Ishikawa (cell line): Measurements from ENCODE around the gene MIR17HG.

ENCODE experiments used
- CEBPB ChIP-seq: IDR thresholded peaks from 2 replicates; pipeline ENCODE4 v1.6.1; 2012
- EP300 ChIP-seq: IDR thresholded peaks from 2 replicates; pipeline ENCODE4 v1.6.1; 2012; ENCODE audit warnings: borderline replicate concordance
- MAX ChIP-seq: IDR thresholded peaks from 2 replicates; pipeline ENCODE4 v1.6.1; 2012
- YY1 ChIP-seq: IDR thresholded peaks from 2 replicates; pipeline ENCODE4 v1.6.1; 2012; ENCODE audit warnings: low read depth
- ZBTB7A ChIP-seq: IDR thresholded peaks from 2 replicates; pipeline ENCODE4 v1.6.1; 2012; ENCODE audit warnings: low read depth

GRCh38 chr13:91356919-91357612 lies 9.6 kb downstream of the MIR17HG start:
- TF ChIP-seq ZBTB7A (no peak), EP300 (no peak), MAX (no peak), YY1 (no peak), CEBPB (no peak)
